ENCODE data around the gene C4orf50.

- TF ChIP-seq CTCF (IDR thresholded peaks at IDR 0.05) (no peak), POLR2A (IDR thresholded peaks at IDR 0.05) (no peak)
Observed at GRCh38 chr4:5921101-5921980, 96.9 kb downstream of the C4orf50 start.
